ENCODE measurements around the gene SYCN.

SYCN gene

DNA sequence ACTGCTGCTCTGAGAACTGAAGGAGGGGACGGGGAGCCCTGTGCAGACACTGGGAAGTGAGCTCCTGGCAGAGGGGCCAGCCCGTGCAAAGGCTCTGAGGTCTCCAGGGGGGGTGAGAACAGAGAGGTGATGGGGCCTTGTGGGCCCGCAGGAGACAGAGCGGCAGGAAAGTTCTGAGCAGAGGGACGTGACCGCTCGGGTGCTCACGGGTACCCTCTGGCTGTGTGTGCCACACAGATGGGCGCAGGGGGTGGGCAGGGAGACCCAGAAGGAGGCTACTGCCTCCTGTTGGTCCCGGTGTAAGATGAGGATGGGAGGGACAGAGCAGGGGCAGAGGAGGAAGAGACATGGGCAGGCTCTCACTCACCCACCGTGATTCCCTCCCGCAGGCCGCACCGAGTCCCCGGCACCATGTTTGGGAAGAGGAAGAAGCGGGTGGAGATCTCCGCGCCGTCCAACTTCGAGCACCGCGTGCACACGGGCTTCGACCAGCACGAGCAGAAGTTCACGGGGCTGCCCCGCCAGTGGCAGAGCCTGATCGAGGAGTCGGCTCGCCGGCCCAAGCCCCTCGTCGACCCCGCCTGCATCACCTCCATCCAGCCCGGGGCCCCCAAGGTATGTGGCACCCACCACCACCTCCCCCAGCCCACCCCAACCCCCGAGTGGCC, 34.8 kb downstream of the SYCN start:
- DNase-seq = no peak

- no peak for DNase-seq
Observed at GRCh38 chr19:39168258-39169142, 35.6 kb downstream of the SYCN start.

- no peak for DNase-seq
Observed at GRCh38 chr19:39167461-39168257, 36.4 kb downstream of the SYCN start.

GRCh38 chr19:39166571-39167391, 37.3 kb downstream of the SYCN start:
- DNase-seq = peak; percentile 64

GRCh38 chr19:39165857-39166256, 38.2 kb downstream of the SYCN start:
- DNase-seq = no peak

GRCh38 chr19:39164289-39164688, 39.8 kb downstream of the SYCN start:
- DNase-seq = no peak

DNA sequence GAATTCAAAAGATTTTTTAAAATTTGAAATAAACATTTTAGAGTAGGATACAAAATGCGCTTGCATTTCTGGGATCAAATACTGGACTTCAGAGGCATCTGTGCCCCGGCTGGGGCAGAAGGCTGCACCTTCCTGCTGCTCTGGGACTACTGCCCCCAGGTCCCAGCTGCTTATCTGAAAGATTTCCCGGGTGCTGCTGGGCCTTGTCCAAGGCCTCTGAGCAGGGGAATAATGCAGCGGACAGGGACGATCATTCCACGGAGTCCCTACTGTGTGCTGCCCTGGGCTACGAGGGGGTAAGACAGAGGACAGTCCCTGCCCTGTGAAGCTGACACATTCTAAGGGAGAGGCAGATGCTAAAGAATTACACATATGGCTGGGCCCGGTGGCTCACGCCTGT, 40.4 kb downstream of the SYCN start:
- DNase-seq = no peak

DNA sequence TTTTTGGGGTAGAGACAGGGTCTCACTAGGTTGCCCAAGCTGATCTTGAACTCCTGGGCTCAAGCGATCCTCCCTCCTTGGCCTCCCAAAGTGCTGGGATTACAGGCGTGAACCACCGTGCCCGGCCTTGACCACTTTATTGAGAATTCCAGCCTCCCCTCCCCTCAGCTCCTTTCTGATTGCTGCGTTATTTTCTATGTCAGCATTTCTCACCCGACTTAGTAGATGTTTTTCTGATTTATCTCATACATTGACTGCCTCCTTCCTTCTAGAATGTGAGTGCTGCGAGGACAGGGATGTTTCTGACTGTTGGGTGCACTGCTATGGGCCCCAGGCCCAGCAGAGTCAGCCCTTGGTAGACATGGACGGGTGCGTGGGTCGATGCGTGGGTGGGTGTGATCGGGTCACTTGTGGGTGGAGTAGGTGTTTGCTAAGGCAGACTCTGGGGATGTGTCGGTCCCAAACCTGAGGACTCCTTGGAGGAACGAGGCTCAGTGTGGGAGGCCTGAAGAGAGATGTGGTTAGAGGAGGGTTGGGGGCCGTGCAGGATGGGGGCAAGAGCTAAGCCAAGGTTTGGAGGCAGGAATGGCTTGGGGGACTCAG, 41.5 kb downstream of the SYCN start:
- DNase-seq = no peak

- no peak for DNase-seq
Observed at GRCh38 chr19:39160889-39161672, 43.0 kb downstream of the SYCN start.

DNA sequence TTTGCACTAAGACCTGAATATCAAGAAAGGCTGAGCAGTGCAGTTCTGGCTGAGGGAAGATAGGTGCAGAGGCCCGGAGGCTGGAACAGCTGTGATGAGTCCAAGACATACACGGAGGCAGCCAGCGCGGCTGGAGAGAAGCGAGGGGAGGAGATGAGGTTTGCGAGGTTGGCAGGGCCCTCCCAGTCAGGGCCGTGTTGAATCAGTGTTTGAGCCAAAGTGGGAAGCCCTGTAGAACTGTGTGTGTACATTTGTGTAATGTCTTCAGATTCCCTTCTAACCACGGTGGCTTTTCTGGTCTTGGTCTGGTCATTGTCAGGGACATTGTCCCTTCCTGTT, 43.6 kb downstream of the SYCN start:
- no peak for DNase-seq

DNA sequence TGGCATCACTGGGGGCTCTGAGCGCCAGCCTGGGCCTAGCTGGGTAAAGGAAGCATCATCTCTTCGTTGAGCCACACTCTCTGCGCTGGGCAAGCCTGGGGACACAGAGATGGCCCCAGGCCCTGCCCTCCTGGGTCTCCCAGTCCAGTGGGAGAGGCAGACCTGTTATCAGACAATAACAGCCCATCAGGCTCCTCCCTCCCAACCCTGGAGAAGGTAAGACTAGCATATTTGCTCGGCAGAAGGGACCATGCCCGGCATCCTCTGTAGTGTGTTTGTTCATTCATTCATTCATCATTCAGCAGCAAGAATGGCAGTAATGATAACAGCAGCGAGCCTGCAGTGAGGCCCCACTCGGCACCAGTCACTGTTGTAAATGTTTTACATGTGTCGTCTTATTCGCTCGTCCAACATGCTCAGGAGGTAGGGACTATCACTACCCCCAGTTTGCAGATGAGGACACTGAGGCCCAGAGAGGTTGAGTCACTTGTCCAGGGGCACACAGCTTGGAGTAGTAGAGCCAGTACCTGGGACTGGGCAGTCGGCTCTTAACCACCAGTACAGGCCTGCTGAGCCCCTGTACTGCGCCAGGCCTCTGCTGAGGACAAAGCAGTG, 45.3 kb downstream of the SYCN start:
- DNase-seq = no peak

- DNase-seq = no peak
Observed at GRCh38 chr19:39157997-39158389, 46.1 kb downstream of the SYCN start.

GRCh38 chr19:39157275-39157996, 46.6 kb downstream of the SYCN start:
- no peak for DNase-seq

GRCh38 chr19:39156326-39157230, 47.5 kb downstream of the SYCN start:
- no peak for DNase-seq

DNA sequence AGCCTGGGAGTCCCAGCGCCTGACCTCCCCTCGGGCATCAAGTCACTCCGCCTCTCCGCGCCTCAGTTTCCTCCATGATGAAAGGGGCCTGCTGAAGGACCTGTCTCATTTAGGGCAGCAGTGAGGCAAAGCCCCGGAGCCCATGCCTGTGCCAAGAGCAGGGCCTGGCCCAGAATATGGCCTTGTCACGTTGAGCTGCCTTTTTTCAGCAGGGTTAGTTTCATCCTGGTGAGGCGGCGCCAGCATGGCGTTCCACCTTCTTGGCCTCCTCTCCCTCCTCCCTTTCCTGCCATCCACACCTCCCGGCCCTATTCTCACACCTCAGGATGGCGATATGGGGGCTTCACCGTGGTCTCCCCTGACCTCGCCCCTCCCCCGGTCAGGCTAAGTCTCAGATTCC, 48.3 kb downstream of the SYCN start:
- DNase-seq = no peak

GRCh38 chr19:39155114-39155700, 48.9 kb downstream of the SYCN start:
- DNase-seq = no peak

DNA sequence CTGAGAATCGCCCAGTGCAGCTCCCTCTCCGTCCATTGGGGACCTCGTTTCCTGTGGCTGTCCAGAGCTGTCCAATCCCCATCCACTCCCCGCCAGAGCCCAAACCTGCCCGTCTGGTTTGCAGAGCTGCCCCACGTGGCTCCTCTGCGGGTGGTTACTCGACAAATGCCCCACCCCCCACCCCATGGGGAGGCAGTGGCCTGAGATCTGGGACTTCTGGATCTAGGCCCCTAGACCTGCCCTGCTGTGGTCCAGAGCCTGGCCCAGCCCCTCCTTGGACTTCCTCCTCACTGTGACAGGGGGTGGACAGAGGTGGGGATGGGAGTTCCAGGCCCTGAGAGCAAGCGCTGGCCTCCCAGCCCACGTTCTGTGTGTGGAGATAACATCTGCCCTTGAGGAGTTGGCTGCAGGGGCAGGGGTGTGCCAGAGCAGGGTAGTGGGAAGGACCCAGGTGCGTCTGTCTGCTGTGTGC, 49.4 kb downstream of the SYCN start:
- no peak for DNase-seq

DNA sequence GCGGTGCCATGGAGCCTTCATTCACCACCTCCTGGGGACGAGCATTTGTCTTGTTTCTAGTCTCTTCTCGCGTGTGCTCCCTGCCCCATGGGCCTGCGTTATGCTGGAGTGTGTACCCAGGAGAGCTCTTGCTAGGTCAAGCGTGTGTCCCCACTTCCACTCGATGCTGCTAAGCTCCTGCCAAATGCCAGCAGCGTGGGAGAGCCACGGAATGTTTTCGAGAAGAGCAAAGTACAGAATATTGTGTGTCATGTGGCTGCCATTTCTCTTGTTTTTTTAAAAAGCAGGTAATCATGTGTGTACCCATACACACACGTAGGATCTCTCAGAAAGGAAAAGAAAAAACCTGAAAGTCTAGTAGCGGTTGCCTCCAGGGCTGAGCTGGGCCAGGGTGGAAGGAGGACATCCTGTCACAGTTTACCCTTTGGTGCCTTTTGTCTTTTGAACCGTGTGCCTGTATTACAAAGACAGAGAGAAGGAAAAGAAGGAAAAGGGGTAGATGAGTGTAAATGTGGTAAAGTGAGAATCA, 49.9 kb downstream of the SYCN start:
- DNase-seq = no peak
